ENCODE measurements around the gene OR5D16.

- TF ChIP-seq SUZ12 (IDR thresholded peaks at IDR 0.05) (no peak), TARDBP (IDR thresholded peaks at IDR 0.05) (no peak), LEF1 (IDR thresholded peaks at IDR 0.05; ENCODE audit: borderline replicate concordance) (no peak), HDGF (IDR thresholded peaks at IDR 0.05; ENCODE audit: borderline replicate concordance) (no peak), L3MBTL2 (conservative IDR thresholded peaks at IDR 0.05) (no peak), FOXA1 (IDR thresholded peaks at IDR 0.05) (no peak), NFRKB (IDR thresholded peaks at IDR 0.05) (no peak), CTBP1 (IDR thresholded peaks at IDR 0.05; ENCODE audit: borderline replicate concordance) (no peak), BHLHE40 (IDR thresholded peaks at IDR 0.05; ENCODE audit: borderline replicate concordance) (no peak), FOXM1 (IDR thresholded peaks at IDR 0.05; ENCODE audit: borderline replicate concordance) (no peak), SP1 (IDR thresholded peaks at IDR 0.05) (no peak), ELF4 (IDR thresholded peaks at IDR 0.05) (no peak), FOXK2 (IDR thresholded peaks at IDR 0.05) (no peak)
- TF ChIP-seq, protein P1, sequence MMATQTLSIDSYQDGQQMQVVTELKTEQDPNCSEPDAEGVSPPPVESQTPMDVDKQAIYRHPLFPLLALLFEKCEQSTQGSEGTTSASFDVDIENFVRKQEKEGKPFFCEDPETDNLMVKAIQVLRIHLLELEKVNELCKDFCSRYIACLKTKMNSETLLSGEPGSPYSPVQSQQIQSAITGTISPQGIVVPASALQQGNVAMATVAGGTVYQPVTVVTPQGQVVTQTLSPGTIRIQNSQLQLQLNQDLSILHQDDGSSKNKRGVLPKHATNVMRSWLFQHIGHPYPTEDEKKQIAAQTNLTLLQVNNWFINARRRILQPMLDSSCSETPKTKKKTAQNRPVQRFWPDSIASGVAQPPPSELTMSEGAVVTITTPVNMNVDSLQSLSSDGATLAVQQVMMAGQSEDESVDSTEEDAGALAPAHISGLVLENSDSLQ (IDR thresholded peaks at IDR 0.05), result no peak
Measured at GRCh38 chr11:55826919-55827318, 11.6 kb upstream of the OR5D16 start, which contains the start of gene OR5L2.
